Liver (tissue), 9 donors: Measurements from ENCODE around the gene TNFRSF25. TPM values are rescaled to one million over a fixed set of nuclear protein-coding genes. Genes with fewer than 3 reads are reported as not detected.

ENCODE experiments used
- DNase-seq: peaks from one replicate; pipeline ENCODE4 v3.0.0-alpha.2; 2017; ENCODE audit warnings: low spot score
- H3K27ac ChIP-seq, 2 donors: one replicate each; pipeline ENCODE4 v1.7.0; 2013; ENCODE audit warnings: inconsistent platforms in 2 of 2, low read length in 2 of 2, control low read depth in 1 of 2, low read depth in 1 of 2, mild to moderate bottlenecking in 1 of 2
- H3K27me3 ChIP-seq, 4 donors: one replicate each; pipeline versions ENCODE4 v1.6.1 to v1.7.0; 2013; ENCODE audit warnings: low read length in 3 of 4, inconsistent platforms in 1 of 4, mild to moderate bottlenecking in 1 of 4, moderate library complexity in 1 of 4; ENCODE audit not compliant: control insufficient read depth in 4 of 4, insufficient read depth in 4 of 4
- H3K36me3 ChIP-seq, 4 donors: one replicate each; pipeline versions ENCODE4 v1.6.1 to v1.7.0; 2013; ENCODE audit warnings: low read length in 3 of 4, mild to moderate bottlenecking in 3 of 4, low read depth in 1 of 4, moderate library complexity in 1 of 4; ENCODE audit not compliant: control insufficient read depth in 4 of 4, insufficient read depth in 3 of 4
- H3K4me1 ChIP-seq, 4 donors: one replicate each; pipeline versions ENCODE4 v1.6.1 to v1.7.0; 2013; ENCODE audit warnings: low read length in 3 of 4, mild to moderate bottlenecking in 3 of 4, moderate library complexity in 1 of 4; ENCODE audit not compliant: control insufficient read depth in 4 of 4, insufficient read depth in 4 of 4
- H3K4me3 ChIP-seq, 3 donors: one replicate each; pipeline versions ENCODE4 v1.6.1 to v1.7.0; 2013; ENCODE audit warnings: low read length in 3 of 3, control low read depth in 1 of 3, low read depth in 1 of 3, mild to moderate bottlenecking in 1 of 3
- H3K9ac ChIP-seq, 2 donors: one replicate each; pipeline ENCODE4 v1.7.0; 2013; ENCODE audit warnings: low read length in 2 of 2, mild to moderate bottlenecking in 2 of 2, moderate library complexity in 2 of 2, control low read depth in 1 of 2, low read depth in 1 of 2
- H3K9me3 ChIP-seq, 4 donors: one replicate each; pipeline versions ENCODE4 v1.6.1 to v1.7.0; 2013; ENCODE audit warnings: low read length in 3 of 4; ENCODE audit not compliant: control insufficient read depth in 4 of 4
- EGR1 ChIP-seq, 2 donors: IDR thresholded peaks; 2 replicates each; pipeline ENCODE4 v1.6.1; 2016 to 2018; ENCODE audit warnings: antibody characterized with exemption in 2 of 2, low read depth in 2 of 2
- FOXA1 ChIP-seq: IDR thresholded peaks from 2 replicates; pipeline ENCODE4 v1.6.1; 2016; ENCODE audit warnings: antibody characterized with exemption
- GABPA ChIP-seq, 2 donors: IDR thresholded peaks in 1 of 2; conservative IDR thresholded peaks in 1 of 2; 2 replicates each; pipeline ENCODE4 v1.6.1; 2016; ENCODE audit warnings: antibody characterized with exemption in 2 of 2, mild to moderate bottlenecking in 1 of 2, moderate library complexity in 1 of 2
- HNF4G ChIP-seq: IDR thresholded peaks from 2 replicates; pipeline ENCODE4 v1.6.1; 2016; ENCODE audit warnings: antibody characterized with exemption
- YY1 ChIP-seq: IDR thresholded peaks from 2 replicates; pipeline ENCODE4 v1.6.1; 2016; ENCODE audit warnings: antibody characterized with exemption, mild to moderate bottlenecking
- WGBS: extraction: QIAGEN DNeasy Blood & Tissue Kit; methylation state at CpG from one replicate; pipeline ENCODE4 v1.1.7; 2013; 5-methylcytosine and 5-hydroxymethylcytosine counted together
- polyA plus RNA-seq, 2 donors: library from polyadenylated mRNA; stranded (reverse) in 1 of 2; unstranded in 1 of 2; fragments of 200-250 nt in 1 of 2; fragments of >200 nt in 1 of 2; fragmentation: Nextera tagmentation in 1 of 2; extraction: Ambion mirVana in 1 of 2; gene quantifications; one replicate each; pipeline versions ENCODE4 v1.2.1 to v1.2.3, GENCODE V29; 2013 to 2015
- total RNA-seq, 2 donors: library from RNA; depleted of rRNA; stranded (reverse); fragments of >200 nt; gene quantifications; one replicate each; pipeline ENCODE4 v1.2.3, GENCODE V29; 2014
- TF ChIP-seq, protein P1 (sequence below): IDR thresholded peaks from 2 replicates; pipeline ENCODE4 v1.6.1; 2016; ENCODE audit warnings: antibody characterized with exemption
- TF ChIP-seq, protein P2 (sequence below): fragments of 150-350 bp; IDR thresholded peaks from 2 replicates; pipeline ENCODE4 v1.5.1; 2017; ENCODE audit warnings: improper control_type of control experiment, low read depth, low read length; ENCODE audit not compliant: missing input control
- TF ChIP-seq, protein P3 (sequence below): IDR thresholded peaks from 2 replicates; pipeline ENCODE4 v1.6.1; 2016; ENCODE audit warnings: antibody characterized with exemption, mild to moderate bottlenecking
- donor health status: healthy.
- donor health status: healthy.
- donor health status: healthy.
- donor health status: healthy.
- donor health status: healthy.

Gene TNFRSF25
- total and polyA plus RNA-seq, 4 donors: 0.78 to 2.6 (median 2.0) TPM

DNA sequence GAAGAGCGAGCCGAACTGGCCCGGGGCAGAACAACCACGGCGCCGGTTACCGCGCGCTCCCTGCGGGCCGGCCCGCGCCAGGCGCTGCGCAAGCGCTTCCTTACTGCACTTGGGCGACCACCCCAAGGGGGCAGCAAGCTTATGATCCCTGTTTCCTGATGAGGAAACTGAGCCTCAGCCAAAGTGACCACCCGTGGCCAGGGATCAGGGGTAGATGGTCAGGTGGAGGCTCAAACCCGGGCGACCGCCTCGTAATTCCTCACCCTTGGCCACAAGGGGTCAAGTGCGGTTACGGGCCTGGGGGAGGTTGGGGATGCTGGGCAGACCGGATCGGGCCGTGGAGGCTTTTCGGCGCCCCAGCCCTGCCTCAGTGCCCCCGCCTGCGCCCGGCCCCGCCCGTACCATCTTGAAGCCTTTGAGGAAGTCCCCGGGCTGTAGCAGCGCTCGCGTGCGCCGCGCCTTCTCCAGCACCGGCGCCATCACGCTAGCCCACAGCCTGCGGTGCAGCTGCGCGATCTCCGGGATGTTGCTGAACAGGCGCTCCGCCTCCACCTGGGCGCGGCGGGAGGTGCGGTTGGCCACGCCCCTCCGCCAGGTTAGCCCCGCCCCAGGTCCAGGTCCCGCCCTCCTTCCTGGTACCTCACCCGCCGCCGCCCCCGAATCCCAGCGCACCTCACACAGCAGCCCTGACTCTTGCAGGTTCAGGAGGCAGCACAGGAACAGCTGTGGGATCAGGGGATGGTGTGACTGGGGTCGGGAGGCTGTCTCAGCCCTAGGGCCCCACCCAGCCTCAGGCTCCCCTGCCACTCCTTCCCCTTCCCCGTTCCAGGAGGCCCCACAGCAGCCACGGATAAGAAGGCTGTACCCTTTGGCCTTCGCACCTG lies 5.4 kb upstream of the TNFRSF25 start:
- H3K36me3 ChIP-seq: no peaks in the 10 kb centered on the region
- no peak overlapping the region for H3K9ac ChIP-seq
- TF ChIP-seq YY1: no peak
- TF ChIP-seq, protein P1, sequence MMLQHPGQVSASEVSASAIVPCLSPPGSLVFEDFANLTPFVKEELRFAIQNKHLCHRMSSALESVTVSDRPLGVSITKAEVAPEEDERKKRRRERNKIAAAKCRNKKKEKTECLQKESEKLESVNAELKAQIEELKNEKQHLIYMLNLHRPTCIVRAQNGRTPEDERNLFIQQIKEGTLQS: no peak
- no peaks in the 10 kb centered on the region for H3K27me3 ChIP-seq
- 55% methylated on average over 67 of the region's 67 CpGs for WGBS
- no peaks in the 10 kb centered on the region for H3K9me3 ChIP-seq
- H3K27ac ChIP-seq: peak overlapping the region; percentile 45 to 62
- H3K4me3 ChIP-seq: no peak overlapping the region
- DNase-seq: no peak
- peaks cover 3 to 17% (median 10%) of the 10 kb centered on the region in 4 donors for H3K4me1 ChIP-seq

DNA sequence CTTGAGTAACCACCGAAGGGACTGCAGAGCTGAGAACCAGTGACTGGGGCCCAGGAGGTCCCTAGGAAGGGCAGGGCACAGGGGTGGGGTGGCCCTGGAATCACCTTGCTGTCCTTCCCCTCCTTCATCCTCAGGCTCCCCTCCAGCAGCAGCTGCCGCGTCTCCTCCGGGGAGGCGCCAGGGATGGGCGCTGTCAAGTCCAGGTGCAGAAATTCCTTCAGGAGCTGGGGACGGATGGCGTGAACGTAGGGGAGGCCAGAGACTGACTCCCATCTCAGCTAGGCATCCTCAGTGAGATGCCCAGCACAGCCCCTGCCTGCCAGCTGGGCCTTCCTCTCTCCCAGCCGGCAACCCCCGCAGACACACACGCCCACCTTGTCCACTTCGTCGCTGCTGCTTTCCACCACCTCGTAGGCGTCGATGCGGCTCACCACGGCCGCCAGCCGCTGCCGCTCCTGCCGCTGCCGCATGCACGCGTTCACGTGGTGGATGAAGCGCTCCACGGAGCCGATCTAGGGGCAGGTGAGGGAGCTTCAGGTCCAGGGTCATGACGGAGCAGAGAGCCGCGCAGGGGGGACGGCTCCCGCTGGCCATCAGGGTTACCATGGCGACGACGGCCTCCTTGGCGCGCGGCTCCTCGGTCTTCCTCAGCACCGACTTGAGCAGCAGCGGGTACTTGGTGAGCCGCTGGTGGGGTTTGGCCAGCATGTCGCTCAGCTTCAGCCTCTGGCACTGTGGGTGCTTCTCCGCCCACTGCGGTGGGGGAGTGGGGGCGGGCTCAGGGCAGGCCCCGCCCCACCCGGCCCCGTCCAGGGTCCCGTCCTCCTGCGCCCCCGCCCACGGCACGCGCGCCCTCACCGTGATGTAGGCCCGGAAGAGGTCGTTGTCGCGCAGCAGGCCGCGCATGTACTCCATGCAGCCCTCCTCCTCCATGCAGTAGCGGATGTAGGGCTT lies 4.4 kb upstream of the TNFRSF25 start:
- TF ChIP-seq HNF4G (no peak), EGR1 (IDR thresholded peaks at IDR 0.05; ENCODE audit: low read depth in 2 of 2) (no peak), GABPA (IDR thresholded peaks at IDR 0.05 in 1 of 2, conservative IDR thresholded peaks at IDR 0.05 in 1 of 2) (no peak), FOXA1 (no peak)
- TF ChIP-seq, protein P2, sequence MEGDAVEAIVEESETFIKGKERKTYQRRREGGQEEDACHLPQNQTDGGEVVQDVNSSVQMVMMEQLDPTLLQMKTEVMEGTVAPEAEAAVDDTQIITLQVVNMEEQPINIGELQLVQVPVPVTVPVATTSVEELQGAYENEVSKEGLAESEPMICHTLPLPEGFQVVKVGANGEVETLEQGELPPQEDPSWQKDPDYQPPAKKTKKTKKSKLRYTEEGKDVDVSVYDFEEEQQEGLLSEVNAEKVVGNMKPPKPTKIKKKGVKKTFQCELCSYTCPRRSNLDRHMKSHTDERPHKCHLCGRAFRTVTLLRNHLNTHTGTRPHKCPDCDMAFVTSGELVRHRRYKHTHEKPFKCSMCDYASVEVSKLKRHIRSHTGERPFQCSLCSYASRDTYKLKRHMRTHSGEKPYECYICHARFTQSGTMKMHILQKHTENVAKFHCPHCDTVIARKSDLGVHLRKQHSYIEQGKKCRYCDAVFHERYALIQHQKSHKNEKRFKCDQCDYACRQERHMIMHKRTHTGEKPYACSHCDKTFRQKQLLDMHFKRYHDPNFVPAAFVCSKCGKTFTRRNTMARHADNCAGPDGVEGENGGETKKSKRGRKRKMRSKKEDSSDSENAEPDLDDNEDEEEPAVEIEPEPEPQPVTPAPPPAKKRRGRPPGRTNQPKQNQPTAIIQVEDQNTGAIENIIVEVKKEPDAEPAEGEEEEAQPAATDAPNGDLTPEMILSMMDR: no peak
- TF ChIP-seq, protein P3, sequence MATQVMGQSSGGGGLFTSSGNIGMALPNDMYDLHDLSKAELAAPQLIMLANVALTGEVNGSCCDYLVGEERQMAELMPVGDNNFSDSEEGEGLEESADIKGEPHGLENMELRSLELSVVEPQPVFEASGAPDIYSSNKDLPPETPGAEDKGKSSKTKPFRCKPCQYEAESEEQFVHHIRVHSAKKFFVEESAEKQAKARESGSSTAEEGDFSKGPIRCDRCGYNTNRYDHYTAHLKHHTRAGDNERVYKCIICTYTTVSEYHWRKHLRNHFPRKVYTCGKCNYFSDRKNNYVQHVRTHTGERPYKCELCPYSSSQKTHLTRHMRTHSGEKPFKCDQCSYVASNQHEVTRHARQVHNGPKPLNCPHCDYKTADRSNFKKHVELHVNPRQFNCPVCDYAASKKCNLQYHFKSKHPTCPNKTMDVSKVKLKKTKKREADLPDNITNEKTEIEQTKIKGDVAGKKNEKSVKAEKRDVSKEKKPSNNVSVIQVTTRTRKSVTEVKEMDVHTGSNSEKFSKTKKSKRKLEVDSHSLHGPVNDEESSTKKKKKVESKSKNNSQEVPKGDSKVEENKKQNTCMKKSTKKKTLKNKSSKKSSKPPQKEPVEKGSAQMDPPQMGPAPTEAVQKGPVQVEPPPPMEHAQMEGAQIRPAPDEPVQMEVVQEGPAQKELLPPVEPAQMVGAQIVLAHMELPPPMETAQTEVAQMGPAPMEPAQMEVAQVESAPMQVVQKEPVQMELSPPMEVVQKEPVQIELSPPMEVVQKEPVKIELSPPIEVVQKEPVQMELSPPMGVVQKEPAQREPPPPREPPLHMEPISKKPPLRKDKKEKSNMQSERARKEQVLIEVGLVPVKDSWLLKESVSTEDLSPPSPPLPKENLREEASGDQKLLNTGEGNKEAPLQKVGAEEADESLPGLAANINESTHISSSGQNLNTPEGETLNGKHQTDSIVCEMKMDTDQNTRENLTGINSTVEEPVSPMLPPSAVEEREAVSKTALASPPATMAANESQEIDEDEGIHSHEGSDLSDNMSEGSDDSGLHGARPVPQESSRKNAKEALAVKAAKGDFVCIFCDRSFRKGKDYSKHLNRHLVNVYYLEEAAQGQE: no peak
- Histone ChIP-seq H3K9ac (no peak overlapping the region), H3K9me3 (no peaks in the 10 kb centered on the region), H3K4me3 (no peak overlapping the region), H3K27me3 (no peaks in the 10 kb centered on the region), H3K4me1 (peaks cover 3 to 14% (median 10%) of the 10 kb centered on the region in 4 donors), H3K27ac (no peak overlapping the region), H3K36me3 (no peaks in the 10 kb centered on the region)
- WGBS: 73% methylated on average over 67 of the region's 67 CpGs
- no peak for DNase-seq
